GM23338 (cell line): Measurements from ENCODE around the gene FBXL2. TPM values are rescaled to one million over a fixed set of nuclear protein-coding genes. Genes with fewer than 3 reads are reported as not detected.

Experiments used
- ATAC-seq: fragments of 200-7000 bp; cut with Tn5 transposase; 3 replicates; pipeline ENCODE4 v1.9.1; 2020
- DNase-seq: peaks from one replicate; pipeline ENCODE4 v3.0.0-alpha.2; 2015; ENCODE audit warnings: low spot score
- H2AFZ ChIP-seq: fragments of 200-600 bp; sonication (generic); 2 replicates; pipeline ENCODE4 v1.8.0; 2016; ENCODE audit warnings: antibody characterized with exemption, mild to moderate bottlenecking, moderate library complexity
- H3F3A ChIP-seq: fragments of 200-600 bp; sonication (generic); replicated peaks from 2 replicates; pipeline ENCODE4 v1.8.0; 2017; ENCODE audit warnings: antibody characterized with exemption, mixed run types, low read depth
- H3K27ac ChIP-seq: fragments of 200-600 bp; sonication (generic); 2 replicates; pipeline ENCODE4 v1.6.1; 2016; ENCODE audit warnings: low read depth
- H3K27me3 ChIP-seq: fragments of 200-600 bp; sonication (generic); 2 replicates; pipeline ENCODE4 v1.8.0; 2016; ENCODE audit warnings: mild to moderate bottlenecking, mixed run types, moderate library complexity; ENCODE audit not compliant: insufficient read depth
- H3K36me3 ChIP-seq: fragments of 200-600 bp; sonication (generic); 2 replicates; pipeline ENCODE4 v1.8.0; 2016; ENCODE audit warnings: mild to moderate bottlenecking; ENCODE audit not compliant: insufficient read depth
- H3K4me1 ChIP-seq: fragments of 200-600 bp; sonication (generic); 2 replicates; pipeline ENCODE4 v1.8.0; 2016; ENCODE audit warnings: mild to moderate bottlenecking, moderate library complexity; ENCODE audit not compliant: insufficient read depth
- H3K4me2 ChIP-seq: fragments of 200-600 bp; sonication (generic); 2 replicates; pipeline ENCODE4 v1.7.1; 2017; ENCODE audit warnings: mixed run types
- H3K4me3 ChIP-seq: fragments of 200-600 bp; sonication (generic); 2 replicates; pipeline ENCODE4 v1.6.1; 2016; ENCODE audit warnings: mixed run types
- H3K79me2 ChIP-seq: fragments of 200-600 bp; sonication (generic); replicated peaks from 2 replicates; pipeline ENCODE4 v1.8.0; 2017; ENCODE audit warnings: mild to moderate bottlenecking; ENCODE audit not compliant: insufficient read depth
- H3K9me2 ChIP-seq: fragments of 200-600 bp; sonication (generic); 2 replicates; pipeline ENCODE4 v1.8.0; 2017; ENCODE audit not compliant: insufficient read depth
- H4K20me1 ChIP-seq: fragments of 200-600 bp; sonication (generic); replicated peaks from 2 replicates; pipeline ENCODE4 v1.8.0; 2017; ENCODE audit warnings: mild to moderate bottlenecking; ENCODE audit not compliant: insufficient read depth
- H3K27ac Mint-ChIP-seq: 2 replicates; pipeline ENCODE4 v1.8.0; 2020; ENCODE audit warnings: inconsistent platforms, mild to moderate bottlenecking, moderate library complexity, mixed read lengths
- H3K27me3 Mint-ChIP-seq: 3 replicates; pipeline ENCODE4 v1.8.0; 2022; ENCODE audit warnings: low read depth, mild to moderate bottlenecking, moderate library complexity, mixed read lengths, inconsistent platforms; ENCODE audit not compliant: insufficient read depth, poor library complexity
- H3K36me3 Mint-ChIP-seq: 3 replicates; pipeline ENCODE4 v1.8.0; 2021; ENCODE audit warnings: low read depth, mild to moderate bottlenecking, inconsistent platforms, moderate library complexity, mixed read lengths
- H3K4me1 Mint-ChIP-seq: 3 replicates; pipeline ENCODE4 v1.8.0; 2020; ENCODE audit warnings: mild to moderate bottlenecking, inconsistent platforms, mixed read lengths
- H3K4me3 Mint-ChIP-seq: 3 replicates; pipeline ENCODE4 v1.8.0; 2021; ENCODE audit warnings: moderate library complexity, mild to moderate bottlenecking, inconsistent platforms, mixed read lengths
- H3K9me3 Mint-ChIP-seq: 3 replicates; pipeline ENCODE4 v1.8.0; 2020; ENCODE audit warnings: moderate library complexity, mild to moderate bottlenecking, inconsistent platforms, mixed read lengths
- EZH2 ChIP-seq: fragments of 200-600 bp; sonication (generic); IDR thresholded peaks from one replicate; pipeline ENCODE4 v1.8.0; 2017; ENCODE audit warnings: antibody characterized with exemption, mild to moderate bottlenecking, low read depth; ENCODE audit not compliant: unreplicated experiment
- JUNB ChIP-seq: IDR thresholded peaks from one replicate; pipeline ENCODE4 v1.6.1; 2016; ENCODE audit warnings: antibody characterized with exemption; ENCODE audit not compliant: unreplicated experiment
- NANOG ChIP-seq: IDR thresholded peaks from 2 replicates; pipeline ENCODE4 v1.6.1; 2016; ENCODE audit warnings: antibody characterized with exemption, borderline replicate concordance
- STAT1 ChIP-seq: IDR thresholded peaks from one replicate; pipeline ENCODE4 v1.6.1; 2016; ENCODE audit warnings: antibody characterized with exemption; ENCODE audit not compliant: unreplicated experiment
- ZNF331 ChIP-seq: fragments of 250-450 bp; sonication (Bioruptor Pico); IDR thresholded peaks from 2 replicates; pipeline ENCODE4 v1.5.0; 2020; ENCODE audit warnings: low read depth, mild to moderate bottlenecking, moderate library complexity
- ZNF462 ChIP-seq: fragments of 250-450 bp; sonication (Bioruptor Pico); IDR thresholded peaks from 2 replicates; pipeline ENCODE4 v1.5.0; 2020; ENCODE audit warnings: mild to moderate bottlenecking, moderate library complexity
- polyA plus RNA-seq: library from polyadenylated mRNA; unstranded; fragments of >200 nt; fragmentation: Nextera tagmentation; extraction: Ambion mirVana; gene quantifications from 2 replicates; pipeline ENCODE4 v1.2.1, GENCODE V29; 2016
- total RNA-seq: library from RNA; depleted of rRNA; stranded (reverse); fragments of >200 nt; shearing (Covaris generic); gene quantifications from 2 replicates; pipeline ENCODE4 v1.2.3, GENCODE V29; 2014
- TF ChIP-seq, protein P1 (sequence below), 2 experiments: fragments of 200-600 bp in 1 of 2; sonication (generic) in 1 of 2; conservative IDR thresholded peaks; 2 replicates each; pipeline versions ENCODE4 v1.5.1 to v1.6.1; 2016 to 2017; ENCODE audit warnings: antibody characterized with exemption in 2 of 2, low read depth in 2 of 2, mild to moderate bottlenecking in 2 of 2, moderate library complexity in 1 of 2

Gene FBXL2
- total and polyA plus RNA-seq, 2 experiments from 2014 or later = 2.8 to 5.7 TPM

DNA sequence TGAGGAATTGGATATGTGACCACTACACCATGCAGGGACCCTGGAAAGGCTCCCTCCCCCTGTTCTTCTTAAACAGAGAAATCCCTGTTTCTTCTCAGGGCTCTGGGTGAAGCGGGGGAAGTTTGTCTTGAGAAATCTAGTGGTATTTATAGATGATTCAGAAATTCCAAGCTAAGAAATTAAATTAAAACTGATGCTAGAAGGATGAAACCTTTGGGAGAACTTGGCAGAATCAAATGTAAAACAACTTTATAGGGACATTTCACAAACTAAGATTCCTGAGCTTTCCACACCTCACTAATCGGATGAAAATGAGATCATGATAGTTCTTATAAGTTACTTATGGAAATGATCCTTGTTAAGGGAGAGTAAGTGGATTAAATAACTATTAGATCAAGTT is 54.2 kb downstream of the FBXL2 start:
- no peaks in the 10 kb centered on the region for H3K9me2 ChIP-seq
- no peak overlapping the region for H2AFZ ChIP-seq
- H3K4me3 ChIP-seq = no peak overlapping the region
- TF ChIP-seq NANOG (no peak), ZNF462 (no peak), EZH2 (no peak), STAT1 (no peak), JUNB (no peak), ZNF331 (CRISPR knock-in tag) (no peak)
- TF ChIP-seq, protein P1, sequence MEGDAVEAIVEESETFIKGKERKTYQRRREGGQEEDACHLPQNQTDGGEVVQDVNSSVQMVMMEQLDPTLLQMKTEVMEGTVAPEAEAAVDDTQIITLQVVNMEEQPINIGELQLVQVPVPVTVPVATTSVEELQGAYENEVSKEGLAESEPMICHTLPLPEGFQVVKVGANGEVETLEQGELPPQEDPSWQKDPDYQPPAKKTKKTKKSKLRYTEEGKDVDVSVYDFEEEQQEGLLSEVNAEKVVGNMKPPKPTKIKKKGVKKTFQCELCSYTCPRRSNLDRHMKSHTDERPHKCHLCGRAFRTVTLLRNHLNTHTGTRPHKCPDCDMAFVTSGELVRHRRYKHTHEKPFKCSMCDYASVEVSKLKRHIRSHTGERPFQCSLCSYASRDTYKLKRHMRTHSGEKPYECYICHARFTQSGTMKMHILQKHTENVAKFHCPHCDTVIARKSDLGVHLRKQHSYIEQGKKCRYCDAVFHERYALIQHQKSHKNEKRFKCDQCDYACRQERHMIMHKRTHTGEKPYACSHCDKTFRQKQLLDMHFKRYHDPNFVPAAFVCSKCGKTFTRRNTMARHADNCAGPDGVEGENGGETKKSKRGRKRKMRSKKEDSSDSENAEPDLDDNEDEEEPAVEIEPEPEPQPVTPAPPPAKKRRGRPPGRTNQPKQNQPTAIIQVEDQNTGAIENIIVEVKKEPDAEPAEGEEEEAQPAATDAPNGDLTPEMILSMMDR (conservative IDR thresholded peaks at IDR 0.05; ENCODE audit: low read depth in 2 of 2) = no peak
- Mint-ChIP-seq H3K27me3 (peaks cover 1% of the 10 kb centered on the region), H3K36me3 (peaks cover 6% of the 10 kb centered on the region), H3K4me1 (no peaks in the 10 kb centered on the region), H3K9me3 (peaks cover 20% of the 10 kb centered on the region), H3K27ac (no peak overlapping the region), H3K4me3 (no peak overlapping the region)
- H3K4me2 ChIP-seq = no peak overlapping the region
- H3K27ac ChIP-seq = no peak overlapping the region
- H3K79me2 ChIP-seq = no peaks in the 10 kb centered on the region
- H4K20me1 ChIP-seq = no peaks in the 10 kb centered on the region
- no peak for ATAC-seq
- H3F3A ChIP-seq = no peaks in the 10 kb centered on the region
- DNase-seq = no peak
- no peaks in the 10 kb centered on the region for H3K4me1 ChIP-seq
- H3K27me3 ChIP-seq = no peaks in the 10 kb centered on the region
- H3K36me3 ChIP-seq = no peaks in the 10 kb centered on the region
